Neural progenitor cell (in vitro differentiated cells): Measurements from ENCODE around the gene ABHD11.

Experiments
- CTCF ChIP-seq: fragments of 200-600 bp; sonication (generic); IDR thresholded peaks from 2 replicates; pipeline ENCODE4 v1.5.1; 2017; ENCODE audit warnings: antibody characterized with exemption, mild to moderate bottlenecking
- EZH2 ChIP-seq: fragments of 200-600 bp; sonication (generic); IDR thresholded peaks from 2 replicates; pipeline ENCODE4 v1.6.1; 2017; ENCODE audit warnings: antibody characterized with exemption, mild to moderate bottlenecking, moderate library complexity
- EZH2phosphoT487 ChIP-seq: fragments of 200-600 bp; sonication (generic); IDR thresholded peaks from 2 replicates; pipeline ENCODE4 v1.6.1; 2017; ENCODE audit warnings: antibody characterized with exemption

GRCh38 chr7:73770002-73770859 is 31.6 kb upstream of the ABHD11 start, which contains the start of gene CLDN3:
- TF ChIP-seq CTCF = no peak
- no peak for TF ChIP-seq EZH2phosphoT487
- TF ChIP-seq EZH2 = peak; percentile 28
